Naive thymus-derived CD4-positive, alpha-beta T cell (primary cell): ENCODE results near the gene GINS2. TPM values are rescaled to one million over a fixed set of nuclear protein-coding genes. Genes with fewer than 3 reads are reported as not detected.

Source experiments
- ATAC-seq: fragments of 150-1000 bp; cut with Tn5 transposase; 2 replicates; pipeline ENCODE4 v1.10.0; 2021; ENCODE audit warnings: mild to moderate bottlenecking, moderate library complexity
- CTCF ChIA-PET: fragments of 350-600 bp; sonication (Branson Sonifier 250); formaldehyde crosslinking; loops from one replicate; lab custom pipeline; 2021; ENCODE audit warnings: antibody characterized with exemption; lab: Charles Lee
- POLR2A ChIA-PET: fragments of 350-600 bp; sonication (Branson Sonifier 250); formaldehyde crosslinking; loops from one replicate; lab custom pipeline; 2021; ENCODE audit warnings: antibody characterized with exemption, inconsistent platforms; lab: Charles Lee
- DNase-seq, 9 donors: peaks; one replicate each; pipeline versions ENCODE4 v3.0.0 to v3.0.0-alpha.2; 2020 to 2022; ENCODE audit warnings: mixed read lengths in 1 of 9
- H3K27ac ChIP-seq: one replicate; pipeline ENCODE4 v1.7.0; 2013; ENCODE audit warnings: mild to moderate bottlenecking, low read depth, low read length, moderate library complexity
- H3K27me3 ChIP-seq, 2 donors: one replicate each; pipeline ENCODE4 v1.7.0; 2013; ENCODE audit warnings: low read length in 2 of 2, mild to moderate bottlenecking in 2 of 2, moderate library complexity in 2 of 2; ENCODE audit not compliant: control insufficient read depth in 2 of 2, insufficient read depth in 2 of 2
- H3K36me3 ChIP-seq, 3 experiments: 1 replicate in 2 of 3; 2 replicates in 1 of 3; pipeline ENCODE4 v1.7.0; 2013; ENCODE audit warnings: low read length in 3 of 3, mild to moderate bottlenecking in 3 of 3, moderate library complexity in 1 of 3; ENCODE audit not compliant: insufficient read depth in 3 of 3, control insufficient read depth in 2 of 3
- H3K4me1 ChIP-seq, 2 donors: one replicate each; pipeline ENCODE4 v1.7.0; 2013; ENCODE audit warnings: low read length in 2 of 2, mild to moderate bottlenecking in 2 of 2, moderate library complexity in 1 of 2; ENCODE audit not compliant: control insufficient read depth in 2 of 2, insufficient read depth in 2 of 2
- H3K4me3 ChIP-seq: 2 replicates; pipeline ENCODE4 v1.7.0; 2013; ENCODE audit warnings: mild to moderate bottlenecking, low read length
- H3K9me3 ChIP-seq, 3 experiments: 1 replicate in 2 of 3; 2 replicates in 1 of 3; pipeline ENCODE4 v1.7.0; 2013; ENCODE audit warnings: low read length in 3 of 3; ENCODE audit not compliant: control insufficient read depth in 2 of 3
- H3K27ac Mint-ChIP-seq, 9 donors: one replicate each; pipeline ENCODE4 v1.8.0; 2020 to 2022; ENCODE audit warnings: mixed read lengths in 9 of 9, mild to moderate bottlenecking in 8 of 9, moderate library complexity in 5 of 9, inconsistent platforms in 2 of 9
- H3K27me3 Mint-ChIP-seq, 5 donors: one replicate each; pipeline ENCODE4 v1.8.0; 2021 to 2022; ENCODE audit warnings: mixed read lengths in 5 of 5, mild to moderate bottlenecking in 1 of 5
- H3K36me3 Mint-ChIP-seq, 5 donors: one replicate each; pipeline ENCODE4 v1.8.0; 2020 to 2022; ENCODE audit warnings: mixed read lengths in 5 of 5, mild to moderate bottlenecking in 3 of 5, inconsistent platforms in 1 of 5
- H3K4me1 Mint-ChIP-seq, 7 donors: one replicate each; pipeline ENCODE4 v1.8.0; 2020 to 2022; ENCODE audit warnings: mixed read lengths in 7 of 7, mild to moderate bottlenecking in 3 of 7, inconsistent platforms in 1 of 7
- H3K4me3 Mint-ChIP-seq, 10 donors: one replicate each; pipeline ENCODE4 v1.8.0; 2020 to 2022; ENCODE audit warnings: mild to moderate bottlenecking in 10 of 10, mixed read lengths in 10 of 10, moderate library complexity in 6 of 10, inconsistent platforms in 2 of 10
- H3K9me3 Mint-ChIP-seq, 11 donors: one replicate each; pipeline ENCODE4 v1.8.0; 2020 to 2022; ENCODE audit warnings: mixed read lengths in 11 of 11, mild to moderate bottlenecking in 4 of 11, inconsistent platforms in 1 of 11, moderate library complexity in 1 of 11
- intact Hi-C, 2 donors: fragments of 100-400 bp; cut with micrococcal nuclease; formaldehyde crosslinking; loops; one replicate each; pipeline ENCODE4 v1.15.1; 2023
- polyA plus RNA-seq, 2 donors: library from polyadenylated mRNA; unstranded; fragments of 300-500 nt; fragmentation: Illumina TruSeq; gene quantifications; one replicate each; pipeline ENCODE4 v1.2.3, GENCODE V29; 2021
- total RNA-seq, 6 experiments: library from RNA in 5 of 6; stranded (reverse) in 5 of 6; gene quantifications; 1 replicate in 5 of 6; 2 replicates in 1 of 6; pipeline ENCODE4 v1.2.3 and lab custom pipeline; 2021 to 2026

GINS2 gene
- total and polyA plus RNA-seq, 7 experiments from 2014 or later, result 1.0 to 43.6 (median 1.9) TPM

GRCh38 chr16:85696781-85697180 is 8.0 kb upstream of the GINS2 start:
- Histone ChIP-seq H3K4me3 (no peak overlapping the region), H3K4me1 (no peaks in the 10 kb centered on the region), H3K9me3 (peaks cover 0 to 6% (median 0%) of the 10 kb centered on the region in 3 experiments), H3K27me3 (no peaks in the 10 kb centered on the region), H3K36me3 (no peaks in the 10 kb centered on the region), H3K27ac (no peak overlapping the region)
- H3K27ac Mint-ChIP-seq, result no peak overlapping the region
- CTCF ChIA-PET, result no interaction called here
- H3K27me3 Mint-ChIP-seq, result peaks cover 0 to 13% (median 6%) of the 10 kb centered on the region in 5 donors
- H3K4me3 Mint-ChIP-seq, result no peak overlapping the region
- intact Hi-C loops, result no loop called here
- no peak for ATAC-seq
- no peak for DNase-seq
- H3K9me3 Mint-ChIP-seq, result peaks cover 0 to 6% (median 0%) of the 10 kb centered on the region in 11 donors
- POLR2A ChIA-PET, result no interaction called here
- no peaks in the 10 kb centered on the region for H3K36me3 Mint-ChIP-seq
- no peaks in the 10 kb centered on the region for H3K4me1 Mint-ChIP-seq

- Histone ChIP-seq H3K4me1 (no peaks in the 10 kb centered on the region), H3K9me3 (no peaks in the 10 kb centered on the region), H3K27me3 (no peaks in the 10 kb centered on the region), H3K4me3 (no peak overlapping the region), H3K36me3 (no peaks in the 10 kb centered on the region), H3K27ac (no peak overlapping the region)
- Mint-ChIP-seq H3K36me3 (no peaks in the 10 kb centered on the region), H3K27me3 (peaks cover 0 to 13% (median 6%) of the 10 kb centered on the region in 5 donors), H3K9me3 (no peaks in the 10 kb centered on the region), H3K27ac (no peak overlapping the region), H3K4me3 (no peak overlapping the region), H3K4me1 (no peaks in the 10 kb centered on the region)
- CTCF ChIA-PET, result no interaction called here
- DNase-seq, result no peak
- ATAC-seq, result no peak
- intact Hi-C loops, result no loop called here
- POLR2A ChIA-PET, result interaction anchor here (0.8 to 1.3 kb wide), 2 partner anchors 11 to 101 kb away, joined by 3 read pairs; no protein-coding TSS in a partner anchor
Observed at GRCh38 chr16:85695196-85696128, 6.7 kb upstream of the GINS2 start.

- CTCF ChIA-PET, result no interaction called here
- intact Hi-C loops, result no loop called here
- DNase-seq, result no peak
- H3K4me1 Mint-ChIP-seq, result peaks cover 0 to 17% (median 7%) of the 10 kb centered on the region in 7 donors
- no peaks in the 10 kb centered on the region for H3K36me3 Mint-ChIP-seq
- H3K27me3 Mint-ChIP-seq, result peaks cover 0 to 8% (median 6%) of the 10 kb centered on the region in 5 donors
- no peaks in the 10 kb centered on the region for H3K36me3 ChIP-seq
- no peak overlapping the region for H3K4me3 Mint-ChIP-seq
- H3K27ac Mint-ChIP-seq, result no peak overlapping the region
- no peaks in the 10 kb centered on the region for H3K27me3 ChIP-seq
- POLR2A ChIA-PET, result no interaction called here
- no peak overlapping the region for H3K4me3 ChIP-seq
- peaks cover 5% of the 10 kb centered on the region in 2 donors for H3K4me1 ChIP-seq
- no peaks in the 10 kb centered on the region for H3K9me3 ChIP-seq
- no peaks in the 10 kb centered on the region for H3K9me3 Mint-ChIP-seq
- H3K27ac ChIP-seq, result no peak overlapping the region
- no peak for ATAC-seq
Observed at GRCh38 chr16:85690469-85691064, 1.8 kb upstream of the GINS2 start.

- H3K27me3 ChIP-seq, result no peaks in the 10 kb centered on the region
- no peak overlapping the region for H3K4me3 ChIP-seq
- H3K4me3 Mint-ChIP-seq, result peak overlapping the region in 5 of 10 donors; percentile 13 to 39 (median 27)
- H3K27ac Mint-ChIP-seq, result no peak overlapping the region
- no peaks in the 10 kb centered on the region for H3K36me3 Mint-ChIP-seq
- ATAC-seq, result no peak
- intact Hi-C loops, result loop anchor here (1.0 to 5.0 kb wide), 8 partner anchors 45 to 383 kb away; partner anchors contain the start of genes COX4I1 (in 2 of the 2), EMC8 (in 2 of the 2) and GSE1 (in 1 of the 2)
- DNase-seq, result no peak
- no peak overlapping the region for H3K27ac ChIP-seq
- H3K9me3 ChIP-seq, result no peaks in the 10 kb centered on the region
- peaks cover 0 to 8% (median 6%) of the 10 kb centered on the region in 5 donors for H3K27me3 Mint-ChIP-seq
- H3K4me1 Mint-ChIP-seq, result peaks cover 0 to 17% (median 7%) of the 10 kb centered on the region in 7 donors
- ChIA-PET CTCF (interaction anchor here (1.0 kb wide), 1 partner anchor 116 kb away, joined by 3 read pairs; no protein-coding TSS in a partner anchor), POLR2A (no interaction called here)
- H3K9me3 Mint-ChIP-seq, result no peaks in the 10 kb centered on the region
- peaks cover 5% of the 10 kb centered on the region in 2 donors for H3K4me1 ChIP-seq
- no peaks in the 10 kb centered on the region for H3K36me3 ChIP-seq
Observed at GRCh38 chr16:85689950-85690320, 1.2 kb upstream of the GINS2 start.

- Histone ChIP-seq H3K4me3 (peak overlapping the region; percentile 29), H3K36me3 (no peaks in the 10 kb centered on the region), H3K4me1 (peaks cover 5% of the 10 kb centered on the region in 2 donors), H3K27ac (no peak overlapping the region), H3K9me3 (no peaks in the 10 kb centered on the region), H3K27me3 (no peaks in the 10 kb centered on the region)
- Mint-ChIP-seq H3K27ac (peak overlapping the region in 3 of 9 donors; percentile 19 to 46 (median 29)), H3K4me1 (peaks cover 0 to 19% (median 7%) of the 10 kb centered on the region in 7 donors), H3K27me3 (peaks cover 0 to 8% (median 6%) of the 10 kb centered on the region in 5 donors), H3K4me3 (peak overlapping the region; percentile 59 to 80 (median 72)), H3K36me3 (no peaks in the 10 kb centered on the region), H3K9me3 (no peaks in the 10 kb centered on the region)
- intact Hi-C loops, result loop anchor here (1.0 to 5.0 kb wide), 8 partner anchors 46 to 382 kb away; partner anchors contain the start of genes COX4I1 (in 2 of the 2), EMC8 (in 2 of the 2) and GSE1 (in 1 of the 2)
- POLR2A ChIA-PET, result no interaction called here
- CTCF ChIA-PET, result interaction anchor here (1.0 kb wide), 1 partner anchor 115 kb away, joined by 3 read pairs; no protein-coding TSS in a partner anchor
- ATAC-seq (no peak), DNase-seq (no peak)
Observed at GRCh38 chr16:85689285-85689949, 663 bp upstream of the GINS2 start.
